ENCODE data around the gene PRSS22.
"Not testable (repeated sequence)": the region's sequence is repeated elsewhere in the genome, so short reads cannot be mapped to it uniquely, and the experiment has no call there.

Gene PRSS22, protein sequence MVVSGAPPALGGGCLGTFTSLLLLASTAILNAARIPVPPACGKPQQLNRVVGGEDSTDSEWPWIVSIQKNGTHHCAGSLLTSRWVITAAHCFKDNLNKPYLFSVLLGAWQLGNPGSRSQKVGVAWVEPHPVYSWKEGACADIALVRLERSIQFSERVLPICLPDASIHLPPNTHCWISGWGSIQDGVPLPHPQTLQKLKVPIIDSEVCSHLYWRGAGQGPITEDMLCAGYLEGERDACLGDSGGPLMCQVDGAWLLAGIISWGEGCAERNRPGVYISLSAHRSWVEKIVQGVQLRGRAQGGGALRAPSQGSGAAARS

DNA sequence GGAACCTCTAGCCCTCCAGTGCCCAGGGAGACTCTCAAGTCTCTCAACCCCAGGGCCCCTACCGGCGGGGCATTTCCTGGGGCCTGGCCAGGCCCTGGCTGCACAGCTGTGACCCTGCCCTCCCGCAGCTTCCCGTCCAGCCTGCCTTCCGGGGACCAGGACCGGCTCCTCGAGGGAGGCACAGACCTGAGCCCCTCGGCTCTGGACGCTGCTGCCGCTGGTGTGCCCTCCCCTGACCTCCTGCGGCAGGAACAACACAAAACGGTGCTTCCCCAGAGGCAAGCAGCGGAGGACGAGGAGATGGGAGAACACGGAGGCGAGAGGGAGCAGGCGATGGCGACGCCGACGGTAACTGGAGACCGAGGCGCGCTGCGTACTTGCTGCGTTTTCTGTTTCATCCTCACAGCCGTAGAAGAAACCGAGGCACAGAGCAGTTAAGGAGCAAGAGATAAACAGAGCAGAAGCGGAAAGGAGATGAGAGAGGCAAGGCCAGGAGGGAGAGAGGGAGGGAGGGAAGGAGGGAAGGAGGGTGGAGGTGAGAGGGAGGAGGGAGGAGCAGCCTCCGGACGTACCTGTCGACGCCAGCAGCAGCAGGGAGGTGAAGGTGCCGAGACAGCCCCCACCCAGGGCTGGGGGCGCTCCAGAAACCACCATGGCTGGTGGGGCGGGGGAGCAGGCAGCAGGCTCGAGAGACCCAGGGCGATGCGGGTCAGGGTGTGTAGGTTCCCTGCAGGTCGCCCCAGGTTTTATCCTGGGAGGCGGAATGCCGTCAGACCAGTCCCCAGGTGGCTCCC is at the start of gene PRSS22:
PRSS22 (minus strand) TSS at position 720 of the 794 bp plus-strand sequence; CDS start at position 654, 66 bp downstream.
- DNase-seq = no peak

DNA sequence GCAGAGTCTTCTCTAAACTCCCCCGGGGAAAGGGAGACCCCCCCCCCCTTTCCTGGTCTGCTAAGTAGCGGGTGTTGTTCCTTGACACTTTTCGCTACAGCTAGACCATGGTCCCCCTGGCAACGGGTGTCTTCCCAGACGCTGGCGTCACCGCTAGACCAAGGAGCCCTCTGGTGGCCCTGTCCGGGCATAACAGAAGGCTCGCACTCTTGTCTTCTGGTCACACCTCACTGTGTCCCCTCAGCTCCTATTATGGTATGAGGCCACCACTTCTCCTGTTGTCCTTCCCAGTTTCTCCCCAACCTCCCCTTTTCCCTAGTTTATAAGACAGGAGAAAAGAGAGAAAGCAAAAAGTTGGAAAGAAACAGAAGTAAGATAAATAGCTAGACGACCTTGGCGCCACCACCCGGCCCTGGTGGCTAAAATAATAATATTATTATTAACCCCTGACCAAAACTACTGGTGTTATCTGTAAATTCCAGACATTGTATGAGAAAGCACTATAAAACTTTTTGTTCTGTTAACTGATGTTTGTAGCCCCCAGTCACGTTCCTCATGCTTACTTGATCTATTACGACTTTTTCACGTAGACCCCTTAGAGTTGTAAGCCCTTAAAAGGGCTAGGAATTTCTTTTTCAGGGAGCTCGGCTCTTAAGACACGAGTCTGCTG is 49.2 kb upstream of the PRSS22 start:
- DNase-seq = not testable (repeated sequence)

DNA sequence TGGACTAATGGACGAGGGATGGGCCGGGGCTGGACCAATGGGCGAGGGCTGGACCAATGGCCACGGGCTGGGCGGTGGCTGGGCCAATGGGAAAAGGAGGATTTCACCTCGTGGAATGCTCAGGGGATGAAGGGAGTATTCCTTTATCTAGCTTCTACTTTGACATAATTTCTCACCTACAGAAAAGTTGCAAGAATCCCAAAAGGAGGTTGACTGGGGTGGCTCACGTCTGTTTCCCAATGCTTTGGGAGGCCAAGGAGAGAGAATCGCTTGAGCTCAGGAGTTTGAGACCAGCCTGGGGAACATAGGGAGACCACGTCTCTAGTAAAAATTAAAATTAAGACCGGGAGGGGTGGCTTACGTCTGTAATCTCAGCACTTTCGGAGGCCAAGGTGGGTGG is 48.0 kb upstream of the PRSS22 start:
- no peak for DNase-seq

DNA sequence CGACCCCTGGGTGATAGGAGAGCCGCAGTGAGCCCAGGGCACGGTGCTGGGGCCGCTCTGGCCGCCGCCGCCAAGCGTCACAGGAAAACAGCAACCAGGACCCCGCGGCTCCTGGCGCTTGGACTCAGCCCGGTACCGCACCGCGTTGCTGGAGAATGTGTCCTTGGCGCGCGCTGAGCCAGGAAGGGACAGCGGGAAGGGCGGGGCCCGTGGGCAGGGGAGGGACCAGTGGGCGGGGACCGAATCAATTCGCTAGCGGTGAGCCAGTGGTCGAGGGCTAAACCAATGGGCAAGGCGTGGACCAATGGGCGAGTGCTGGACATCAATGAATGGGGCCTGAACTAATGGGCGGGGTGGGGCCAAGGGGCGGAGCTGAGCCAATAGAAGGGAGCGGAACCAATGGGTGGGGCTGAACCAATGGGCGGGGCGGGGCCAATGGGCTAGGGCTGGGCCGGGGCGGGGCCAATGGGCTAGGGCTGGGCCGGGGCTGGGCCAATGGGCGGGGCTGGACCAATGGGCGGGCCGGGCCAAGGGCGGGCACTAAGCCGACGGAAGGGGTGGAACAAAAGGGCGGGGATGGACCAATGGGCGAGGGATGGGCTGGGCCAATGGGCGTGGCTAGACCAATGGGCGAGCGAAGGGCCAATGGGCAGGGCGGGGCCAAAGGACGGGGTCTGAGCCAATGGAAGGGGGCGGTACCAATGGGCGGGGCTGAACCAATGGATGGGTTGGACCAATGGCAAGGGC is 47.4 kb upstream of the PRSS22 start:
- DNase-seq = peak; percentile 95

DNA sequence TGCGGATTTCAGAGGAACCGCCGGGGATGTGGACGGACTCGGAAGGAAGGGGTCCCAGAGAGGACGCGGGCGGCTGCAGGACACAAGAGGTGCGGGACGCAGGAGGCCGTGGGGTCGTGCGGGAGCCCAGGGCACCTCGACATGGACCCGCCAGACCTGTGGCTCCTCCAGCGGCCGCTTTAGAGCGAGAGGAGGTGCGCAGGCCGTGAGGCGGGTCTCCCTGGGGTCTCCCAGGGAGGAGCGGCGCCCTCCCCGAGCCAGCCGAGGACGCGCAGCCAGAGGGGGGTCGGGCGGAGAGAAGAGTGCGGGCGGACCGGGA is 46.9 kb upstream of the PRSS22 start:
- DNase-seq = no peak

DNA sequence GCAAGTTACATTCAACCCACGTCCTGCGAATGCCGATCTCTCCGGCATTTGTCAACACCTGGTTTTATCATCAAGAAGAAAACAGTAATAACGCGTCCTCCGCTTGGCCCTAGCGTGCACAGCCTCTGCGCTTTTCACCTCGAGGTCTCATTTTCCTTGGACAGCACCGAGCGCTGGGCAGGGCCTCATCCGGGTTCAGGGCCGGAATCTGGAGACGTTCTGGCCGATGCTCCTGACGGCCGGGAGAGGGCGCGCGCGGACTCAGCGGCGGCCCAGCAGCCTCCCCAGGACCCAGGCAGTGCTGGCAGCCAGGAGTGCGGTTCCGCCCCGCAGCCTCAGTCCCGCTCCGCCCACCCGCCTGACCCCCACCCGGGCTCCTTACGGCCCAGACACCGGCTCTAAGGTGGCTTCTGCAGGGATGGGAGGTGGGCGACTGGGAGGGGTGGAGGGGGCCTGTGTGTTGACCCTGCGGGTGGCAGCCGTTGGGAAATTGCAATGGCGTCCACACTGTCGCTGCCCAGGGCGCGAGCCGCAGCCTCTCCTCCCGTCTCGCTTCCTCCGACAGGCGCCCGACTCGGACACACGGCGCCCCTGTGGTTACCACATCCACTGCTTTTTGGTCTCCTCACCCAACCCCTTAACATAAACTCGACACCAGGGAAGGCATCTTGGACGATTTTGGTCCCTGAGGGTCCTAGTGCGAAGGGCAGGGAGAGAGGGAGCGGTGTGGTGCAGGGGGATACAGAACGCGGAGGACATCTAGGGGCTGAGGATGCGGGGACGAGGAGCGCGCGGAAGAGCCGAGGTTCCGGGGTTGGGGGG is 46.3 kb upstream of the PRSS22 start:
- peak; percentile 63 for DNase-seq

DNA sequence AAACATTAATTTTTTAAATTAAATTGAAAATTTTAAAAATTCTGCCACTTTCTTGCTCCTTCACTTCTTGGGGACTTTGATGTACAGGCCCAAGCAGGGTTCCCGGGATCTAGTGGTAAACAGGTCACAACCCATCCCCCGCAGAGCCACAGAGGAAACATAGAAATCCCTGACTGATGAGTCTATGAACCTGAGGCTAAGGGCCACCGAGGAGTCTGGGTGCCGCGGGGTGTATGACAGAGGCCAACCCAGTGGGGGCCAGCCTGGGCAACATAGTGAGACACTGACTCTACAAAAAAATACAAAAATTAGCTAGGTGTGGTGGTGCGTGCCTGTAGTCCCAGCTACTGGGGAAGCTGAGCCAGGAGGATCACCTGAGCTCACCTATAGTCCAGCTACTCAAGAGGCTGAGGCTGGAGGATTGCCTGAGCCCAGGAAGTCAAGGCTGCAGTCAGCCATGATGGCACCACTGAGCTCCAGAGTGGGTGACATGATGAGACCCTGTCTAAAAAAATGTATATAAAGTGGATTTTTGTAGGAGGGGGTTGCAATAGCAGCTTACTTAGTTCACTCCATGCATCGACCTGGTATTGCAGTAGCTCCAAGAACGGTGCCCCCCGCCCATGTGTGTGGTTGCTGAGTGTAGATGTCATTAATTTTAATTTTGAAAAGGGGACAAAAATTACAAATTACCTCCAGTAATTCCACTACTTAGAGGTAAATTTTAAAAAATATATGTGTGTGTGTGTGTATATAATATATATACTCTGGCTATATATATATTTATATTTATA is 44.6 kb upstream of the PRSS22 start:
- DNase-seq = no peak

DNA sequence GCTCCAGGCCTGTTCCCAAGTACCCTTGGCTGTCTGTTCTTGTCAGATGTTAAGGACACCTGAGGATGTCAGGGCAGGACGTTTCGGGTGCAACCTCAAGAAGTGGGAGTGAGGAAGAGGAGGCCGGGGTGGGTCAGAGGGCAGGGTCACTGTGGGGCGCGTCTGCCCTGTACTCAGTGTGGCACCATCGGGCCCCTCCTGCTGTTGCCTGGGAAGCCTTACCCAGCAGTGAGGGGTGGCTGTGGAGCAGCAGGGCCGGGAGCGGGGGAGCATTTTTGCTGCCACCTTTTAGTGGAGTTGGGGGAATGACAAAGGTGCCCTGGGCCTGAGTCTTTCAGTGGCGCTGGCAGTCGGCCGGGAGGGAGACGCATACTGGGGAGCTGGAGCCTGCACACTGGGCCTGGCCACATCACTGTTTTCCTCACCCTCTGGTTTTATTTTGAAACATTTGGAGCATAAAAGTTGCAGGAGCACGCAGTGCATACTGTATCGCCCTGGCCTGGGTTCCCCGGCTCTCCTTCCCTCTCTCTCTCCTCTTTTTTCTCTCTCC is 42.6 kb upstream of the PRSS22 start:
- no peak for DNase-seq

DNA sequence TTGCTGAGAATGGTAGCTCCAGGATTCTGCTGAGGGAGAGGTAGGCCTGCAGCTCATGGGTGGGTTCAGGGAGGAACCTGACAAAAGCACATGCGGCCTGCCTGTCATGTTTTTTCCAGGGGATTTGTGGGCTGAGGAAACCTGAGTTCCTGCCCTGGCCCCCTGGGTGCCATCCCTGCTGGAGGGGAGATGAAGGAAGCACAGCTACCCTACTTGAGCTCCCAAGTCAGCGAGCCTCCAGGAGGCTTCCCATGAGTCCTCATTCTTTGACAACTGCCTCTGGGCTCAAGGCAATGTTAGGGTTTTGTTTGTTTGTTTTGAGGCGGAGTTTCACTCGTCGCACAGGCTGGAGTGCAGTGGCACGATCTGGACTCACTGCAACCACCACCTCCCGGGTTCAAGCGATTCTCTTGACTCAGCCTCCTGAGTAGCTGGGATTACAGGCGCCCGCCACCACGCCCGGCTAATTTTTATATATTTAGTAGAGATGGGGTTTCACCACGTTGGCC is 41.6 kb upstream of the PRSS22 start:
- no peak for DNase-seq

DNA sequence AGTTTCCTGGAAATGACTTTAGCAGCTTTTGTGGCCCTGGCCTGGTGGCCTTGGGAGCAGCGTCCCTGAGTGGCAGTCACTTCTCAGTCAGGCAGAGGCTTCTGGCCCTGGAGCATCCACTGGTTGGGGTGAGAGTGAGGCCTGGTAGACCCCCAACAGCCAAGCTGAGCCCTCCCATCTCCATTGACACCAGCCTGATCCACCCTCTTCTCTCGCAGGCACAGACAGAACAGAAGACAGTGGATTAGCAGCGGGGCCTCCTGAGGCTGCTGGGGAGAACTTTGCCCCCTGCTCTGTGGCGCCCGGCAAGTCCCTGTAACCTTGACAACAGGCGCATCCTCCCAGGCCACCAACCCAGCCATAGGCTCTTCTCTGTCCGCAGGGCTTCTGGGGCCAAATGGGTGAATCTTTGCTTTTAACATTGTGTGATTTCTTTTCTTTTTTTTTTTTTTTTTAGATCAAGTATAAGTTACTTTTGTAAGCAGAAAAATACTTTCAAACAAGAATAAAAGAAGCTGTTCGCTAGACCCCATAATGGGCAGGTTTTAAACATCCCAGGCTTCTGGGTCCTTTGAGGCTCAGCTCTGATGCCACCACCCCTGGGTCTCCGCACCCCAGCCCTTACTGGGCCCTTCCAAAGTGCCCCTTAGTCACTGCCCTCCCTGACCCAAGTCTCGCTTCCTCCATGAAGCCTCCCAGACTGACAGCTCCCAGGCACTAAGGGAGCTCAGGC is 41.0 kb upstream of the PRSS22 start:
- no peak for DNase-seq

DNA sequence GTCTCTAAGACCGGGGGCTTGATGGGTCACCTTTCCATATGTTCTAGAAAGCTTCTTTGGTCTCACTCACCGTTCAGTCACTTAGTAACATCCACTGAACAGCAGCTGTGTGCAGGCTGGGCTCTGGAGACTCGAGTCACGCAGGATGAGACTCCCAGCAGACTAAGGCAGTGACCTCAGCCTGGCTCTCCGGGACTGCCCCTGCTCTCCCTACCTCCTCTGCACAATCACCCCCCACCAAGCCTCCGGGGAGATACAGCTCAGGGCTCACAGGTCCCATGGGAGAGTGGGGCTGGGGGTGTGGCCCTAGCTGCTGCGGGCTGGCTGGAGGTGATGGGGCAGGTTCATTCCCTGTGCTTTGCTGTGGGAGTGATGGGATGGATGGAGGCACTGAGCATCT is 39.1 kb upstream of the PRSS22 start:
- DNase-seq = no peak

DNA sequence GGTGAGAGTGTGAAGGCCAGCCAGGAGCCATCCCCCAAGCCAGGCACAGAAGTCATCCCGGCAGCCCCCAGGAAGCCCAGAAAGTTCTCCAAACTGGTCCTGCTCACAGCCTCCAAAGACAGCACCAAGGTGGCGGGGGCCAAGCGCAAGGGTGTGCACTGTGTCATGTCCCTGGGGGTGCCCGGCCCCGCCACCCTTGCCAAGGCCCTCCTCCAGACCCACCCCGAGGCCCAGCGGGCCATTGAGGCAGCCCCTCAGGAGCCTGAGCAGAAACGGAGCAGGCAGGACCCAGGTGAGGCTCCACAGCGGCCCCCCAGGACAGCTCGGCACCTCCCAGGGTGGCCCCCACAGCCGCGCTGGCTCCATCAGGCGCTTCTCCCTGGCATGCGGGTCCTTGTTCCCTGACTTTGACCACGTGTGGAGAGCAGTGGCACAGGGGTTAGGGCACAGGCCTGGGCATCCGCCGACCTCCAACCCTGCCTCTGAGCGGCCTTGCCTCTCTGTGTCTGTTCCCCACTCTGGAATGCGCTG is 38.6 kb upstream of the PRSS22 start:
- DNase-seq = no peak

DNA sequence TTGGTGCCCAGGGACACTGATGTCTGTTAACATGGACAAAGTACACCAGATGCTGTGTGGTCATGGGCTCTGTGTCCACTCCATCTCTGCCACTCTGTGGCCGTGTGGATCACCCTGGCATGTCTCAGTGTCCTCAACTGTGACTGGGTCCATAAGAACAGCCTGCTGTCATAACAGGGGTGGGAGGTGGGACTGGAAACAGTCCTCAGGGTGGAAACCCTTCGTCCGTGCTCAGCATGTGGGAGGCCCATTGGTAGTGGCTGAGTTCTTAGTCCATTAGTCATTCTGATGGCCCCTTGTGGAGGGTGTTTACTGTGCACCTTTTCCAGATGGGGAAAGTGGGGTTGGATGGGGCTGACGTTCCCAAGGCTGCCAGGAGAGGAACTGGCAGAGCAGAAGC is 37.8 kb upstream of the PRSS22 start:
- DNase-seq = no peak

DNA sequence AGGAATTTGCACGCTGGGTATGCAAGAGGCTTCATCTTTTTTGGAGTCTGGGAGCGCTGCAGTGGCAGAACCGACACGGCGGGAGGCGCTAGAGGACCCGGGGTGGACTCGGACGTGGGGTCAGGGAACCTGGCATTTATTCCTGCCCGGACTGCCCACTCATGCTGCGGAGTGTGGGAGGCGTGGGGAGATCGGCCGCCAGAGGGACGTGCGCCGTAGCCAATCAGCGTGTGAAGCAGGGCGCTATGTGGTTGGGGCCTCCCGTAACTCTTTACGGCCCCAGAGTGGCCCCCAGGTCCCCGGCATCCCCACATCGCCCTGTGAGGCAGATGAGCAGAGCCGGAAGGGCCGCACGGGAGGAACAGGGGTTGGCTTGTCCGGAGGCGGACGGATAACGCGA is 36.3 kb upstream of the PRSS22 start:
- DNase-seq = no peak

DNA sequence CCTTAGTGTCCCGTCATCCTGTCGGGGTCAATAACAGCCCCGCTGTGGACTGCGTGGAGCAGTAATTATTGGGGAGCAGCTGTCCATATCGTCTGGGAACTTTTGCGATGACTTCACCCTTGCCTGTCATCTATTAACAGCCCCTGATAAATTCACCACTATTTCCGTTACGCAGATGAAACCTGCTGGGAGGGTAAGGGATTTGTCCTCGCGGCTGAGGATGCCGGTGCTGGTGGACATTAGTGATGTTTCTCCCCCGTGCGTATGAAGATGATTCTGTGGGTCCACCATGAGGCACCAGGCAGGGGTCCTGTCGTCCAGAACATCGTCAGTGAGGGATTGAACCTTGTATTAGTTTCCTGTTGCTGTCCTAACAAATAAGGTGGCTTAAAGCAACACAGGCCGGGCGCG is 26.1 kb upstream of the PRSS22 start:
- DNase-seq = no peak

DNA sequence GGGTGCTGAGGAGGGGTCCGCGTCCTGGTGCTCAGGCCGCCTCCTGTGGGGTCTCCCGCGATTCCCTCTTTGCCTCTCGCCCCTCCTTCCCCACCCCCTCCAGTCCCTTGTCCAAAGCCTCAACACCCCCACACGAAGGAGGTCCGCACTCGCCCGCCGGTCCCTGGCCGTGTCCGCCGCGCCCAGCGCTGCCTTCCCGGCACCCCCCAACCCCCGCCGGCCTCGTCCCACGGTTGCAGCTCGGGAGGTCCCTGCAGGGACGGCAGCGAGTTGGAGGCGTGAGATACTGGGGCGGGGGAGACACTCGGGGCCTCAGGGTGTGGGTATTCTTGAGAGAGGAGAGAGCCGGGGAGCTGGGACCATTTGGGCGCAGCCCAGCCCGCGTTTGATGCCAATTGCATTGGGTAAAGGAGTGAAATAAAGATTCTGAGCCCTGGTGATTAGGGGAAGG is 25.5 kb upstream of the PRSS22 start:
- DNase-seq = no peak

DNA sequence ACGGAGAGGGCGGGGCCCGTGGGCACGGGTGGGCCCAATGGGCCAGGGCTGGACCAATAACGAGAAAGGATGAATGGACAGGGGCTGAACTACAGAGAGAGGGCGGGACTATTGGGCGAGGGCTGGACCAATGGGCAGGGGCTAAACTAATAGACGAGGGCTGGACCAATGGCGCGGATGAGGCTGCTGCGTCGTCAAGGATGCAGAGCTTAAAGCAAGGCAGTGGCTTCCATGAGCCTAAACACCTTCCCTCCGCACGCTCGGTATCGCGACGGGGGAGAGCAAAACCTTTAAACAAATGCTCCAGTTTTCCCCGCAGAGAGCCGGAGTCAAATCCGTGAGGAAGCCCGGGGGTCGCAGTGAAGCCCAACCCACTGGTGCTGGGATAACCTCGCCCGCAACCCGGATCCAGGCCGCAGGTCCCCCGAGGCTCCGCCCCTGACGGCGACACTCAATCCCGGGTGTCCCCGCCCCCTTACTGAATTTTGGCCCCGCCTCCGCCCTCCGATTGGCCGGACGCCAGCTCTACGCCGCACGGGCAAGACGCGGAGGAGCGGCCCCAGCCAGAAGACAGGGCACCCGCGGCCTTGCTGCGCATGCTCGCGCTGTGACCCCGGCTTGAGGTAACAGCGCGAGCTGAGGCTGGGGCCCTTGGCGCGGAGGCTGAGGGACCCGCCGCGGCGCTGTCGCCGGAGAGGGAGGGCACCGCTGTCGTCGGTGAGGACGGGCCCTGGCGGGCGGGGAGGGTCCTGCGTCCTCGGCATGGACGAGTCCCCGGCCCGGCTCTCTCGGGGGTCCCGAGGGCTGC is 24.9 kb upstream of the PRSS22 start, which contains the start of gene FLYWCH2:
FLYWCH2 (plus strand) TSS at position 566 of the 808 bp plus-strand sequence. CDS start 13,235 bp downstream, outside the sequence.
- peak; percentile 94 for DNase-seq

DNA sequence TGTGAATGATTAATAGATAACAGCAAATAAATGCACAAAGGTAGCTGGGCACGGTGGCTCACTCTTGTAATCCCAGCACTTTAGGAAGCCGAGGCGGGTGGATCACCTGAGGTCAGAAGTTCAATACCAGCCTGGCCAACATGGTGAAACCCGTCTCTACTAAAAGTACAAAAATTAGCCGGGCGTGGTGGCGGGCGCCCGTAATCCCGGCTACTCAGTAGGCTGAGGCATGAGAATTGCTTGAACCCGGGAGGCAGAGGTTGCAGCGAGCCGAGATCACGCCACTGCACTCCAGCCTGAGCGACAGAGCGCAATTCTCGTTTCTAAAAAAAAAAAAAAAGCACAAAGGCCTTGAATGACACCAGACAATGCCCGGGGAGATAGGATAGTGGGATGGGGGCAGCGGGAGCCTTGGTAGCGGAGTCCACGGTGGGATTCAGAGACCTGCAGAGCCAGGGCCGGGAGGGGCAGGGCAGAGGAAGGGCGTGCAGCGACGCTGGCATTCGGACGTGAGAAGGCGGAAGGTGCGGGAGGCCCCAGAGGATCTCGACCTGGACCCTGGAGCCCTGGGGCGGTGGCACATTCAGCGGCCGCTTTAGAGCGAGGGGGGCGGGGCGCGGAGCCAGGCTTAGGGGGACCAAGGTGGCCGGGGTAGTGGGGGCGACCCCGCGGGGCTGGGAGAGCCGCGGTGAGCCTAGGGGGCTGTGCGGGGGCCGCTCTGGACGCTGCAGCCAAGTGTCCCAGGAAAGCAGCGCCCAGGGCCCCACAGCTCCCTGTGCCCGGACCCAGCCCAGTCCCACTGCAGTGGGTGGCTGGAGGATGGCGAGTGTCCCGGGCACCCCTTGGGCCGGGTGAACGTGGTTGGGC is 24.0 kb upstream of the PRSS22 start:
- no peak for DNase-seq

Data from GF-D8 (cell line).